Astrocyte (in vitro differentiated cells and primary cell): ENCODE measurements around the gene FBN3. TPM values are rescaled to one million over a fixed set of nuclear protein-coding genes. Genes with fewer than 3 reads are reported as not detected.

Experiments
- DNase-seq: peaks from one replicate; pipeline ENCODE4 v3.0.0-alpha.2; 2010; ENCODE audit warnings: low read depth
- FAIRE-seq: peaks from 2 replicates; lab custom pipeline; 2011; peaks lifted over from hg19 to GRCh38; lab: Jason Lieb, UNC
- H2AFZ ChIP-seq: 2 replicates; pipeline ENCODE4 v1.6.0; 2012; ENCODE audit warnings: low read depth, low read length, inconsistent platforms
- H3K27ac ChIP-seq: 2 replicates; pipeline ENCODE4 v1.5.1; 2011; ENCODE audit warnings: low read depth, low read length, inconsistent platforms
- H3K27me3 ChIP-seq: 2 replicates; pipeline ENCODE4 v1.6.0; 2011; ENCODE audit warnings: low read length, inconsistent platforms; ENCODE audit not compliant: insufficient read depth
- H3K36me3 ChIP-seq: 2 replicates; pipeline ENCODE4 v1.5.1; 2011; ENCODE audit warnings: low read length, inconsistent platforms; ENCODE audit not compliant: insufficient read depth
- H3K4me1 ChIP-seq: 2 replicates; pipeline ENCODE4 v1.5.1; 2011; ENCODE audit warnings: low read length, inconsistent platforms; ENCODE audit not compliant: insufficient read depth
- H3K4me2 ChIP-seq: 2 replicates; pipeline ENCODE4 v1.6.0; 2012; ENCODE audit warnings: low read length, inconsistent platforms
- H3K4me3 ChIP-seq: 2 replicates; pipeline ENCODE4 v1.5.1; 2011; ENCODE audit warnings: low read depth, mild to moderate bottlenecking, low read length, inconsistent platforms; ENCODE audit not compliant: insufficient read depth
- H3K79me2 ChIP-seq: 2 replicates; pipeline ENCODE4 v1.6.0; 2012; ENCODE audit warnings: mild to moderate bottlenecking, low read length, inconsistent platforms; ENCODE audit not compliant: insufficient read depth
- H3K9ac ChIP-seq: 2 replicates; pipeline ENCODE4 v1.6.0; 2012; ENCODE audit warnings: mild to moderate bottlenecking, low read length, inconsistent platforms
- H3K9me3 ChIP-seq: 2 replicates; pipeline ENCODE4 v1.5.1; 2012; ENCODE audit warnings: low read depth, mild to moderate bottlenecking, low read length, inconsistent platforms; ENCODE audit not compliant: insufficient read depth
- H4K20me1 ChIP-seq: 2 replicates; pipeline ENCODE4 v1.6.0; 2012; ENCODE audit warnings: low read length, inconsistent platforms; ENCODE audit not compliant: insufficient read depth
- H3K27ac Mint-ChIP-seq: one replicate; pipeline ENCODE4 v1.8.0; 2021; ENCODE audit warnings: mild to moderate bottlenecking, mixed read lengths; ENCODE audit not compliant: unreplicated experiment
- H3K27me3 Mint-ChIP-seq: one replicate; pipeline ENCODE4 v1.8.0; 2021; ENCODE audit warnings: low read depth, mixed read lengths; ENCODE audit not compliant: unreplicated experiment
- H3K36me3 Mint-ChIP-seq: one replicate; pipeline ENCODE4 v1.8.0; 2021; ENCODE audit warnings: low read depth, mixed read lengths; ENCODE audit not compliant: unreplicated experiment
- H3K4me1 Mint-ChIP-seq: one replicate; pipeline ENCODE4 v1.8.0; 2021; ENCODE audit warnings: low read depth, mixed read lengths; ENCODE audit not compliant: unreplicated experiment
- H3K4me3 Mint-ChIP-seq: one replicate; pipeline ENCODE4 v1.8.0; 2021; ENCODE audit warnings: mild to moderate bottlenecking, moderate library complexity, mixed read lengths; ENCODE audit not compliant: unreplicated experiment
- H3K9me3 Mint-ChIP-seq: one replicate; pipeline ENCODE4 v1.8.0; 2021; ENCODE audit warnings: mild to moderate bottlenecking, mixed read lengths; ENCODE audit not compliant: unreplicated experiment
- EZH2 ChIP-seq: IDR thresholded peaks from 2 replicates; pipeline ENCODE4 v1.6.1; 2012; ENCODE audit warnings: mild to moderate bottlenecking, low read length, inconsistent platforms; ENCODE audit not compliant: insufficient read depth
- total RNA-seq: library from RNA; stranded (reverse); gene quantifications from 2 replicates; pipeline ENCODE4 v1.2.1, GENCODE V29; 2021
- TF ChIP-seq, protein P1 (sequence below): IDR thresholded peaks from 2 replicates; pipeline ENCODE4 v1.5.1; 2011; ENCODE audit warnings: low read depth, mild to moderate bottlenecking, inconsistent platforms, low read length, moderate library complexity; ENCODE audit not compliant: insufficient read depth

FBN3 gene
- total RNA-seq, 1 donor from 2014 or later, result 1.00 TPM

DNA sequence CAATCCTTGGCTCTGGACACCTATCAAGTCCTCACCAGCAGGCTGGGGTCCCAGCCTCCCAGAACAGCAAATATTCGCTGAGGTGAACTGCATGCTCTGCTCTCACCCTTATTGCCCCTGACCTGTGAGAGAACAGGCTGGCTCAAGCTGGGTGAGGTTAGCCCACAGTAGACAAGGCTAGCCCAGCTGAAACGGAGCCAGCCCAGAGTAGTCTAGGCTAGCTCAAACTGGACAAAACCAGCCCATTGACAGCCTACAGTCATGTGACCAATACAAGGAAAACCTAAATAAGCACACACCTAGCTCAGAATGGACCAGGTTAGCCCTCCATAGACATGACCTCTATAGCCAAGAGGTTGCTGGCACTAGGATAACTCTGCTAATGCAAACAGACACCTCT, 58.4 kb downstream of the FBN3 start:
- no peak for TF ChIP-seq EZH2
- TF ChIP-seq, protein P1, sequence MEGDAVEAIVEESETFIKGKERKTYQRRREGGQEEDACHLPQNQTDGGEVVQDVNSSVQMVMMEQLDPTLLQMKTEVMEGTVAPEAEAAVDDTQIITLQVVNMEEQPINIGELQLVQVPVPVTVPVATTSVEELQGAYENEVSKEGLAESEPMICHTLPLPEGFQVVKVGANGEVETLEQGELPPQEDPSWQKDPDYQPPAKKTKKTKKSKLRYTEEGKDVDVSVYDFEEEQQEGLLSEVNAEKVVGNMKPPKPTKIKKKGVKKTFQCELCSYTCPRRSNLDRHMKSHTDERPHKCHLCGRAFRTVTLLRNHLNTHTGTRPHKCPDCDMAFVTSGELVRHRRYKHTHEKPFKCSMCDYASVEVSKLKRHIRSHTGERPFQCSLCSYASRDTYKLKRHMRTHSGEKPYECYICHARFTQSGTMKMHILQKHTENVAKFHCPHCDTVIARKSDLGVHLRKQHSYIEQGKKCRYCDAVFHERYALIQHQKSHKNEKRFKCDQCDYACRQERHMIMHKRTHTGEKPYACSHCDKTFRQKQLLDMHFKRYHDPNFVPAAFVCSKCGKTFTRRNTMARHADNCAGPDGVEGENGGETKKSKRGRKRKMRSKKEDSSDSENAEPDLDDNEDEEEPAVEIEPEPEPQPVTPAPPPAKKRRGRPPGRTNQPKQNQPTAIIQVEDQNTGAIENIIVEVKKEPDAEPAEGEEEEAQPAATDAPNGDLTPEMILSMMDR, result no peak
- H3K4me1 ChIP-seq, result no peaks in the 10 kb centered on the region
- no peak overlapping the region for H3K4me2 ChIP-seq
- peaks cover 7% of the 10 kb centered on the region for H3K27me3 Mint-ChIP-seq
- no peaks in the 10 kb centered on the region for H3K27me3 ChIP-seq
- H2AFZ ChIP-seq, result no peak overlapping the region
- H3K9me3 Mint-ChIP-seq, result peaks cover 13% of the 10 kb centered on the region
- no peaks in the 10 kb centered on the region for H3K4me1 Mint-ChIP-seq
- peaks cover 6% of the 10 kb centered on the region for H3K36me3 Mint-ChIP-seq
- no peaks in the 10 kb centered on the region for H3K79me2 ChIP-seq
- no peaks in the 10 kb centered on the region for H3K36me3 ChIP-seq
- no peaks in the 10 kb centered on the region for H4K20me1 ChIP-seq
- H3K4me3 ChIP-seq, result no peak overlapping the region
- H3K9ac ChIP-seq, result no peak overlapping the region
- no peak for FAIRE-seq
- DNase-seq, result no peak
- H3K27ac Mint-ChIP-seq, result no peak overlapping the region
- H3K27ac ChIP-seq, result no peak overlapping the region
- H3K4me3 Mint-ChIP-seq, result no peak overlapping the region
- peaks cover 15% of the 10 kb centered on the region for H3K9me3 ChIP-seq

DNA sequence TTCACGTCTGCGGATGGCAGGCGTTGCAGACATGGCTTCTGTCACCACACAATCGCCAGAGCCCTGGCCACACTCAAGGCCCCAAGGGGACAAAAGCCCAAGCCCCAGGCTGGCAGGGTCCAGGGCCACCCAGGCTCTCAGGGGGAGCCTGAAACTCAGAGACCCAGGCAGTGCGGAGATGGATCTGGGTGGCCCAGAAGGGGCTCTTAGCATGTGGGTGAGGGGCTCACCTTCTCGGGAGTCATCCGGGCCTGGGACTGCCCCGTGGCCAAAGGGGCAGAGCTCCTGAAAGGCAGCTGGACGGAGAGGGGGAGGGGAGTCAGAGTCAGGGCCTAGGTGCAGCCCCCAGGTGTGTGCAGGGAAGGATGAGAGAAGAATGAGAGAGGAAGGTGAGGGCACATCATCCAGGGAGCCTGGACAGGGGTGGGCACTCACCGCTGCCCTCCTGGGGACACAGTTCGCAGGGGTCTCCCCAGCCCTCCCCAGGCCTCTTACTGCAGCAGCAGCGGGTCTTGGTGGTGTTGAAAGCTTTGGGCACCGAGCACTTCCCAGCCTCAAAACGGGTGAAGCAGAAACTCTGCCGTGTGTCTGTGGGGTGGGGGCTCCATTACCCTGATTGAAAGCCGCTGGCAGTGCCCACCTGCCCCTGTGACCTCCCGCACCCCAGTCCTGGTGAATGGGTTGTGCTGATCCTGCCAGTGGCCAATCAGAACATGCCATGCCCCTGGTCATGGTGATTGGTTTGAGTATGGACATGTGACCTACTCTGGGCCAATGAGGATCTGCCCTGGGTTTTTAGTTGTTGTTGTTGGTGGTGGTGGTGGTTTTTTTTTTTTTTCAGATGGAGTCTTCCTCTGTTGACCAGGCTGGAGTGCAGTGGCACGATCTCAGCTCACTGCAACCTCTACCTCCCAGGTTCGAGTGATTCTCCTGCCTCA, 59.5 kb downstream of the FBN3 start:
- no peak overlapping the region for H3K27ac ChIP-seq
- Mint-ChIP-seq H3K4me3 (no peak overlapping the region), H3K4me1 (no peaks in the 10 kb centered on the region), H3K27ac (no peak overlapping the region), H3K36me3 (peaks cover 4% of the 10 kb centered on the region), H3K27me3 (peaks cover 8% of the 10 kb centered on the region), H3K9me3 (peaks cover 6% of the 10 kb centered on the region)
- no peak overlapping the region for H3K9ac ChIP-seq
- no peaks in the 10 kb centered on the region for H3K36me3 ChIP-seq
- no peak overlapping the region for H3K4me2 ChIP-seq
- H2AFZ ChIP-seq, result no peak overlapping the region
- no peaks in the 10 kb centered on the region for H4K20me1 ChIP-seq
- H3K4me3 ChIP-seq, result no peak overlapping the region
- H3K27me3 ChIP-seq, result no peaks in the 10 kb centered on the region
- H3K9me3 ChIP-seq, result peaks cover 8% of the 10 kb centered on the region
- DNase-seq (no peak), FAIRE-seq (no peak)
- TF ChIP-seq EZH2, result no peak
- TF ChIP-seq, protein P1, result no peak
- H3K4me1 ChIP-seq, result no peaks in the 10 kb centered on the region
- no peaks in the 10 kb centered on the region for H3K79me2 ChIP-seq
